ENCODE measurements around the gene SUGCT. TPM values are rescaled to one million over a fixed set of nuclear protein-coding genes. Genes with fewer than 3 reads are reported as not detected.

Gene SUGCT
- total RNA-seq, 1 donor from 2014 or later: 1.6 TPM

- no peaks in the 10 kb centered on the region for H3K27me3 Mint-ChIP-seq (ENCODE audit: unreplicated experiment)
- no peak for DNase-seq (ENCODE audit: low spot score)
- no peak overlapping the region for H3K4me3 Mint-ChIP-seq (ENCODE audit: unreplicated experiment)
- H3K9me3 Mint-ChIP-seq (ENCODE audit: unreplicated experiment): no peaks in the 10 kb centered on the region
- H3K4me1 Mint-ChIP-seq (ENCODE audit: unreplicated experiment): no peaks in the 10 kb centered on the region
- H3K36me3 Mint-ChIP-seq (ENCODE audit: low read depth, unreplicated experiment): peaks cover 3% of the 10 kb centered on the region
- no peak for TF ChIP-seq CTCF (IDR thresholded peaks at IDR 0.05; ENCODE audit: unreplicated experiment)
- H3K27ac Mint-ChIP-seq (ENCODE audit: unreplicated experiment): no peak overlapping the region
These were observed 680.2 kb downstream of the SUGCT start for GRCh38 chr7:40815022-40815421.

- TF ChIP-seq CTCF (IDR thresholded peaks at IDR 0.05; ENCODE audit: unreplicated experiment): no peak
- H3K4me1 Mint-ChIP-seq (ENCODE audit: unreplicated experiment): no peaks in the 10 kb centered on the region
- H3K9me3 Mint-ChIP-seq (ENCODE audit: unreplicated experiment): no peaks in the 10 kb centered on the region
- no peaks in the 10 kb centered on the region for H3K27me3 Mint-ChIP-seq (ENCODE audit: unreplicated experiment)
- DNase-seq (ENCODE audit: low spot score): no peak
- H3K27ac Mint-ChIP-seq (ENCODE audit: unreplicated experiment): no peak overlapping the region
- H3K36me3 Mint-ChIP-seq (ENCODE audit: low read depth, unreplicated experiment): peaks cover 3% of the 10 kb centered on the region
- H3K4me3 Mint-ChIP-seq (ENCODE audit: unreplicated experiment): no peak overlapping the region
These were observed 680.7 kb downstream of the SUGCT start for GRCh38 chr7:40815512-40815911.

- Mint-ChIP-seq H3K27ac (ENCODE audit: unreplicated experiment) (no peak overlapping the region), H3K4me3 (ENCODE audit: unreplicated experiment) (no peak overlapping the region)
These were observed 688.1 kb downstream of the SUGCT start for GRCh38 chr7:40822861-40823260.

GRCh38 chr7:40824461-40824860, 689.7 kb downstream of the SUGCT start:
- Mint-ChIP-seq H3K27ac (ENCODE audit: unreplicated experiment) (no peak overlapping the region), H3K4me1 (ENCODE audit: unreplicated experiment) (peaks cover 8% of the 10 kb centered on the region), H3K27me3 (ENCODE audit: unreplicated experiment) (no peaks in the 10 kb centered on the region), H3K9me3 (ENCODE audit: unreplicated experiment) (no peaks in the 10 kb centered on the region), H3K36me3 (ENCODE audit: low read depth, unreplicated experiment) (no peaks in the 10 kb centered on the region), H3K4me3 (ENCODE audit: unreplicated experiment) (no peak overlapping the region)
- DNase-seq (ENCODE audit: low spot score): no peak
- no peak for TF ChIP-seq CTCF (IDR thresholded peaks at IDR 0.05; ENCODE audit: unreplicated experiment)

More at GRCh38 chr7:40822861-40823260, 688.1 kb downstream of the SUGCT start:
- TF ChIP-seq CTCF (IDR thresholded peaks at IDR 0.05; ENCODE audit: unreplicated experiment): no peak
- H3K36me3 Mint-ChIP-seq (ENCODE audit: low read depth, unreplicated experiment): no peaks in the 10 kb centered on the region
- DNase-seq (ENCODE audit: low spot score): no peak
- peaks cover 8% of the 10 kb centered on the region for H3K4me1 Mint-ChIP-seq (ENCODE audit: unreplicated experiment)
- no peaks in the 10 kb centered on the region for H3K9me3 Mint-ChIP-seq (ENCODE audit: unreplicated experiment)
- no peaks in the 10 kb centered on the region for H3K27me3 Mint-ChIP-seq (ENCODE audit: unreplicated experiment)

- TF ChIP-seq CTCF (IDR thresholded peaks at IDR 0.05; ENCODE audit: unreplicated experiment): no peak
- DNase-seq (ENCODE audit: low spot score): no peak
- Mint-ChIP-seq H3K27me3 (ENCODE audit: unreplicated experiment) (peaks cover 1% of the 10 kb centered on the region), H3K4me3 (ENCODE audit: unreplicated experiment) (no peak overlapping the region), H3K27ac (ENCODE audit: unreplicated experiment) (no peak overlapping the region), H3K36me3 (ENCODE audit: low read depth, unreplicated experiment) (no peaks in the 10 kb centered on the region), H3K4me1 (ENCODE audit: unreplicated experiment) (peaks cover 8% of the 10 kb centered on the region), H3K9me3 (ENCODE audit: unreplicated experiment) (no peaks in the 10 kb centered on the region)
These were observed 691.8 kb downstream of the SUGCT start for GRCh38 chr7:40826411-40827221.

Measured in endothelial cell (in vitro differentiated cells).